ENCODE data around the gene CCDC183.
"Not testable (repeated sequence)": the region's sequence is repeated elsewhere in the genome, so short reads cannot be mapped to it uniquely, and the experiment has no call there.

Gene CCDC183

DNA sequence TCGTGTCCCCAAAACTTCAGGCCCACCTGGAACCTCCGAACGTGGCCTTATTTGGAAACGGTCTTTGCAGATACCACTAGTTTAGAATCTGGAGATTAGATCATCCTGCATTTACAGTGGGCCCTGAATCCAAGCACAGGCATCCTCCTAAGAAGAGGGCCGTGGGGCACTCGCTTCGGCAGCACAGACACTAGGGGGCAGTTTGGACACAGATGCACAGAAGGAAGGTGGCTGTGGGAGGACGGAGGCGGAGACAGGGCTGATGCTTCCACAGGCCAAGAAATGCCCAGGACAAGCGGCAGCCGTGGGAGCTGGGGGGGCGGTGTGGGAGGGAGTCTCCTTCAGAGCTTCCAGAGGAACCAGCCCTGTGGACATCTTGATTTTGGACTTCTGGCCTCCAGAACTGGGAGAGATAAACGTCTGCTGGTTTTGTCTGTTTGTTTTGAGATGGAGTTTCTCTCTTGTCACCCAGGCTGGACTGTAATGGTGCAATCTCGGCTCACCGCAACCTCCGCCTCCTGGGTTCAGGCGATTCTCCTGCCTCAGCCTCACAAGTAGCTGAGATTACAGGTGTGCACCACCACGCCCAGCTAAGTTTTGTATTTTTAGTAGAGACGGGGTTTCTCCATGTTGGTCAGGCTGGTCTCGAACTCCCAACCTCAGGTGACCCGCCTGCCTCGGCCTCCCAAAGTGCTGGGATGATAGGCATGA, 35.1 kb upstream of the CCDC183 start:
- peak; percentile 41 for DNase-seq

DNA sequence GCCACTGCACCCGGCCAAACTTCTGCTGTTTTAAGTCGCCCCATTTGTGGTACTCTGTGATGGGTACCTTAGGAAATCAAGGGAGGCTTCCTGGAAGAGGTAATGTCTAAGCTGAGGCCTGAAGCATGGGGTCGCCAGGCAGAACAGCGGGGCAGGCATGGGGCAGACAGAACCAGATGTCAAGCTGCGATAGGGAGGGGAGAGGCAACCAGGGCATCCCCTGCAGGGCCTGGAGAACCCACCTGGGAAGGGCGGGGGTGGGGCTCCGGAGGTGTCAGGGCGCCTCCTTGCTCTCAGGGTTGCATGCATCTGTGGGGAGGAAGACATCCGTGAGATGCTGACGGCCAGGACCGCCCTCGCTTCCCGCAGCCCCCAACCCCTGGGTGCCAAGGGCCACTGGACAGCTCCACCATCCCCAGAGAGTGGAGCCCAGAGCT, 34.6 kb upstream of the CCDC183 start:
- no peak for DNase-seq

DNA sequence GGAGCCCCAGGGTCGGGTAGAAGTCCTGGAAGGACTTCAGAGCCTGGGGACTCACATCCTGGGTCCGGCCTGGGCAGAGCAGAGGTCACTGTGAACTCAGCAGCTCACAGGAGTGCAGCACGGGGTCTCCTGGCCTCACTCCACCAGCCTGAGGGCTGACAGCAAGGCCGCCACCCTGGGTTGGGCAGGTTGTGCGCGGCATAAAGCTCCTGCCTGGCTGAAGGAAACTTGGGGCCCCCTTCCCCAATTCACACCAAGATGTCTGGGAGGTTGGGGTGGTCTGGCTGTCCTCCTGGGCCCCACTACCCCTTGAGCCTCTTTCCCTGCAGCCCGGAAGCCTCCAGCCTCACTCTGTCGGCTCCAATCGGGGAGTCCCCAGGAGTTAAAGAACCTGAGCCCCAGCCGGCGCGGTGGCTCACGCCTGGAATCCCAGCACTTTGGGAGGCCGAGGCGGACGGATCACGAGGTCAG, 33.9 kb upstream of the CCDC183 start:
- no peak for DNase-seq

DNA sequence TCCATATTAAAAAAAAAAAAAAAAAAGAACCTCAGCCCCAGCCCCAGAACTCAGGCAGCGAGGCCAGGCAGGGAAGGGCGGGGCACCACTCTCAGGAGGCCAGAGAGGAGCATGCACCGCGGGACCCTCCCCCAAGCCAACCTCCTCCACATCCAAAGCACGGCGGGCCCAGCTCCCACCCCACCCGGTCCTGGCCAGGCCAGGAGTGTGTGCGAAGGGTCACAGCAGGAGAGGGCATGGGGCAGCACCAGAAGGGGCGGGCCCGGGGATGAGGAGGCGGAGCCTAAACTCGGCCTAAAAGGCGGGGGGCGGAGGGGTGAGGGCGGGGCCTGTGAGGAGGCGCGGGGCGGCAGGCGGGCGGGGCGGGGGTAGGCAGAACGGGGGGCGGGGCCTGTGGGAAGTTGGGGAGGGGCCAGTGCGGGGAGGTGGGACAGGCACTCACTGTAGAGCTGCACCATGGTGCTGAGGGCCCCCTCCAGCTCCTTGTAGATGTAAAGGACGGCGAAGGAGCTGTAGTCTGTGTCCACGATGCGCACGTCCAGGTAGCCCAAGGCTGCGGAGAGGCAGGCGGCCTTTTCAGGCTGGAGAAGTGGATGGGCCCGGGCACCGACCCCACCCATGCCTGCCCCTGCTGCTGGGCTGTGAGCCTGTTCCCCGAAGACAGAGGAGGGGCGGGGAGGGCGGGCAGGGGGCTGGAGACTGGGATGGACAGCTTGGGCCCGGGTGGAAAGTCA, 33.1 kb upstream of the CCDC183 start:
- peak; percentile 60 for DNase-seq

DNA sequence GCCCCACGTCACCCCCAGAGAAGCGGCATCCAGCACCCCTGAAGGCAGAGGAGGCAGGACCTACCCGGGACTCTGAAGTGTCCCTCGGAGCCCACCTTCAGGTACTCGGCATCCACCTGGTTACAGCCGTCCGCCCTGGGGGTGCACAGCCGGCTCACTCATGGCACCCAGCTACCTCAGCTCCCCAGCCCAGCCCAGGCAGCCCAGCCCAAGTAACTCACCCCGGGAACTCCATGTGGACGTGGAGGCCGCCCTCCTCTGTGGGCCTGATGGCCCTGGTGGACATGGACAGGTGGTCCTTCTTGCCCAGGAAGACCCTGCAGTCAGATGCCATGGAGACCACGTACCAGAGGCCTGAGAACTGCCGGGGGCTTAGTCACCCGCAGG, 32.5 kb upstream of the CCDC183 start:
- no peak for DNase-seq

DNA sequence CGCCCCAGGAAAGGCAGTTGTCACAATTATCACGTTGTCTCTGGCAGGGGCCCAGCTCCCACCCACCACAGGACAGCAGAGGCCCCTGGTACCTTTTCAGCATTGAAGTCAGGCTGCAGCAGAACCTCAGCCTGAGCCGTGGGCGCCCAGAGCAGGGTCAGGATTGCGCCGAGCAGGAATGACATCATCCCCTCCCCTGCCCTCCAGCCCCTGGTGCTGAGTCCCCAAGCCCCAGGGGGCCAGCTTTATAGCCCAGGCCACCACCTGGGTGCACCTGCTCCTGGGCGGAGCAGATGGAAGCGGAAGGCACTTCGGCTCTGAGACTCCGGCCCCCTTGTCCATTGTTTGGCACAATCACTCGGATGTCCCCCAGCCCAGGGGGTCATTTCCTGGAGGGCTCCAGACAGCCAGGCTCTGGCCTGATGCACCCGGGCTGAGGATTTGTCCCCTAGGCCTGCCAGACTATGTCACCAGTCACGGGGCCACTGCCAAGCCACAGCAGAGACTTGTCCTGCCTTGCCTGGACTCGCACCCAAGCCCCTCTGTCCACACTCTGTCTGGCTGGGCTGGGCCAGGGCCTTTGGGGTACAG, 31.7 kb upstream of the CCDC183 start, which contains the start of gene LCN15:
LCN15 (minus strand) TSS at position 218 of the 591 bp plus-strand sequence; CDS start at position 188, 30 bp downstream.
- DNase-seq: no peak

DNA sequence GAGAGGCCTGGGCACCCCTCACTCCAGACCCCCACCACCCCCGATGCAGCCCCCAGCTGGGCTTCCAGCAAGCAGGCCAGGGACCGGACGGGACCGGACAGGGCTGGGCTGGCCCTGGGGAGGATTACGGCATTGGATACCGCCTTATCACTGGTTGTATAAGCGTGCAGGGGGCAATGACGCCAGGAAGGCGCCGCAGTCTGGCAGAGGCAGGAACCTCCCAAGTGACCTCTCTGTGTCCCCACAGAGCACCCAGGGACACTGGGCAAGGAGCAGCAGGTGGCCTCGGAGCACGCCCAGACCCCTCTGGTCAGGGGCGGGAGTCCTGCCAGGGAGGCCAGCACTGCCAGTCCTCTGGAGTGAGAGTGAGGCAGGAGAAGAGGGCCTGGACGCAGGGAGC, 31.1 kb upstream of the CCDC183 start:
- no peak for DNase-seq

DNA sequence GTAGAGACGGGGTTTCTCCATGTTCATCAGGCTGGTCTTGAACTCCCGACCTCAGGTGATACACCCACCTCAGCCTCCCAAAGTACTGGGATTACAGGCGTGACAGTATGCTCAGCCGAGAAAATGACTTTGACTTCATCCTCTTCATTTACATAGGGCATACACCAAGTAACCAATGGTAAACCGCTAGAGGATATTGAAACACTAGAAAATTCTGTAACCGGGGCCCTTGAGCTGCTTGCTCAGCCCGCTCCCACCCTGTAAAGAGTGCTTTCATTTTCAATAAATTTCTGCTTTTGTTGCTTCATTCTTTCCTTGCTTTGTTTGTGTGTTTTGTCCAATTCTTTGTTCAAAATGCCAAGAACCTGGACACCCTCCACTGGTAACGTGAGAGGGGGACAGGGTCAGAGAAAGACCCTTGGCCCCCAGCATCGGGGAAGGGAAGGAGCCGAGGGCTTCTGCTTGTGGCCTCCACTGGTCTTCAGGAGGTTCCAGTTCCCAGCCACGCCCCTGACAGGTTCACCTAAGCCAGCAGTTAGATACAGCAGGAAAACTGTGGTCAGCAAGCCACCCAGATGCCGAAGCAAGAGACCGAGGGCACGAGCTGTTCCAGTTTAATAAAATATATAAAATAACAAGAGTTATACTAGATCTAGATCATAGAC, 30.3 kb upstream of the CCDC183 start:
- DNase-seq: not testable (repeated sequence)

DNA sequence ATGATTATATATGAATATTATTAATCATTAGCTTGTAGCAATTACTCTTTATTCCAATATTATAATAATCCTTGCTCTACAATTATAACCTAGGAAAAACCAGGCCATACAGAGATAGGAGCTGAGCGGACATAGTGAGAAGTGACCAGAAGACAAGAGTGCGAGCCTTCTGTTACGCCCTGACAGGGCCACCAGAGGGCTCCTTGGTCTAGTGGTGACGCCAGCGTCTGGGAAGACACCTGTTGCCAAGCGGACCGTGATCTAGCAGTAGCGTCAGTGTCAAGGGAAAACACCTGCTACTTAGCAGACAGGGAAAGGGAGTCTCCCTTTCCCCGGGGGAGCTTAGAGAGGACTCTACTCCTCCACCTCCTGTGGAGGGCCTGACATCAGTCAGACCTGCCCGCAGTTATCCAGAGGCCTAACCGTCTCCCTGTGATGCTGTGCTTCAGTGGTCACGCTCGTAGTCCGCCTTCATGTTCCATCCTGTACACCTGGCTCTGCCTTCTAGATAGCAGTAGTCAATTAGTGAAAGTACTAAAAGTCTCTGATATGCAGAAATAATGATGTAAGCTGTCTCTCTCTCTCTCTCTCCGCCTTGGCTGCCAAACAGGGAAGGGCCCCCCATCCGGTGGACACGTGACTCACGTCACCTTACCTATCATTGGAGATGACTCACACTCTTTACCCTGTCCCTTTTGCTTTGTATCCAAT, 29.6 kb upstream of the CCDC183 start:
- DNase-seq: peak; percentile 76

DNA sequence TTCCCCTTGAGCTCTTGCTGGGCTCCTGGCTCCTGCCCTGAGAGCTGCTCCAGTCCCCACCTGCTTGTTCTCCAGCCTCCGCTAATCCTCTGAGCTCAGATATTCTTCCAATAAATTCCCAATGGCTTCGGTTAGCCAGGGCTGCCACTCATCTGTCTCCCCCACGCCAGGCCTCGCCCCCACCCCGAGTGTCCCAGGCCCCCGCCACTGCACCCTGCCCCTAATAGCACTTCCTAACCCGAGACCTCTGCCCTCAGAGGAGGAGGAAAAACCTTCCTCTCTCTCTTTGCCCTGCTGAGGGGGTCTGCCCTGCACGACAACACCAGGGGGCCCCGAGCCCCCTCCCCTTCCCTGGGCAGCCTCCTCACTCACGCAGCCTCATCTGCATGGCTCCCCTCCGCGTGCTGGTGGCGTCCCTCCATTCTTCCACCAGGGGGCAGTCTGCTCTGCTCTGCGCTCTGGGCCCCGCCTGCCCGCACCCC, 26.4 kb upstream of the CCDC183 start:
- DNase-seq: peak; percentile 31

DNA sequence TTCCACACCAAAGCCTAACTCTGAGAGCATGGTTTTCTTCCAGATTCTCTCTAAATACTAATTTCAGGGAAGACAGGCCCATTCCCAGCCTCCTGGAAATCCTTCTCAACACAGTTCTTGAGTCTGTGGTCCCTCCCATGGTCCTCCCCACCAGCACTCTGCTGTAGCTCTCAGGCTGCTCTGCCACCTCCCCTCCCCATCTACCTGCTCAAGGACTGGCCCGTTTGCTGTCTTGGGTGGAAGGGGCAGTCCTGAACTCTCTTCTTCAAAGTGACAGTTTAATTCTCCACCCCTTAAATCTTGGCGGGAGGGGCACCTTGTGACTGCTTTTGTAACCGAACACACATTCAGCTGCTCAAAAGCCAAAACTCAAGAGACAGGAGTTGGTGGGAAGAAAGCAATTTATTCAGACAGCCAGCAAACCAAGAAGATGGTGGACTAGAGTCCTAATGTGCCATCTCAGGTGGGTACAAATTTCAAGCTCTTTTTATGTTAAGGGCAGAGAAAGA, 24.2 kb upstream of the CCDC183 start:
- DNase-seq: no peak

DNA sequence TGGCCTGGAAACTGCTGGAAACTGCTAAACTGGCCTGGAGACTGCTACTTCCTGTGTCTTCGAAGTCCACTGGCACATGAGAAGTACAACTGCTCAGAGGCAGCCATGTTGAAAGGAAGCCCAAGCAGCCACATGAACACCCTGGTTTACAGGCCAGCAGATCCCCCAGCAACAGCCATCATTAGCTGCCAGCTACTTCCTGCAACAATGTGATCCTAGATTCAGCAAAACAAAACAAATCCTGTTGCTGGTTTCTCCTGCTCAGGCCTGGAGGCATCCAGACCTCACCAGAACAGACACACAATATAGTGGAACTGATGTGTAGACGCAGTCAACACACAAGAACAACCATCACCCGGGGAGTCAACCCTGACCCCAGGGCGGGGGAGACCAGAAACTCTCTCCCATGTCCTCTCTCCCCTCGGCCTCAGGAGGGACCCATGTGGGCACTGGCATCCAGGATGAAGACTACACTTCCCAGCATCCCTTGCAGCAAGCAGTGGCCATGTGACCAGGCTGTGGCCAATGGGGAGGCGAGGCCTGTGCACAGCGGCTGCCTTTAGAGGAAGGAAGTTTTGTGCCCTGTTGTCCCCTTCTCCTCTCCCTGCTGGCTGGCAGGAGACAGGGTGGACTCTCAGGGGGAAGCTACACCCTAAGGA, 22.6 kb upstream of the CCDC183 start:
- no peak for DNase-seq

DNA sequence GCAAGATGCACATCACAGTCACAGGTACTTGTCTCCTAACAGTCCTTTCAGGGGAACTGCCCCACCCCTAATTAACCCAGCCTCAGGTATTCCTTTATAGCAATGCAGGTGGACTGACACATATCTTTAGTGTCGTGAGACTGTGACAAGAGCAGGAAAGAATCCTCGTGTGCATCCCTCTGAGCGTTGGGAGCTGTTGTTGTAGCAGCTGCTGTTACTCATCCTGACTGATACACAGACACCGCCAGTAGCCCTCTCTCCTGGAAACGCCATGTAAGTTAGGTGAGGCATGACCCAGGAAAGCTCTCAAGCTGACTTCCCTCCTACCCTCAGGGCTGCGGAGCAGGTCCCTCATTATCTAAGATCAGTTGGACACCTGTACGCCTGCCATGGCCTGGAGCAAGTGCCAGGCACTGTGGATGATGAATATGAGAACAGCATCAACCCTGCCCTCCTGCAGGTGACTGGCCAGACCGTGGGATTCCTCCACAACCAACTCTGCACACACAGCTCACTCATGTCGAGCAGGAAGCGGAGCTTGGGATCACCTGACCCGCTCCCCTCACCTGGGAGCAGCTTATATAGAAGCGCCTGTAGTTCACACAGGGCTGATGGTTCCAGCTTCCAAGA, 21.6 kb upstream of the CCDC183 start:
- DNase-seq: no peak

DNA sequence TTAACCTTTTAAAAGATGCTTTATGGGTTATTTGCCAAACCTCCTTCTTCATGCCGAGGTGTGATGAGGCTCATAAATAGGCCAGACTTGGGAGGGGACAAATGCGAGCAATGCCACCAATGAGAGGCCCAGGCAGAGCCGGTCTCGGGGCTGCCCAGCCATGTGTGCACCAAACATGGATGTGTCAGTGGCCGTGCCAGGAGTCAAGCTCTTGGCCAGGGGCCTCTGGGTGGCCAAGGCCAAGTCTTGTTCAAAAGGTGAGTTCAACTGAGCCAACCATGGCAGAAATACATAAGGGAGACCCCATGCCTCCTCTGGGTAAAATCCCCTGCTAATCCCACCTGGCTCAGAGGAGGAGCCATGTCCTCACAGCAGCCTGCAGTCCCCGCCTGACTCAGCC, 20.9 kb upstream of the CCDC183 start:
- DNase-seq: no peak

DNA sequence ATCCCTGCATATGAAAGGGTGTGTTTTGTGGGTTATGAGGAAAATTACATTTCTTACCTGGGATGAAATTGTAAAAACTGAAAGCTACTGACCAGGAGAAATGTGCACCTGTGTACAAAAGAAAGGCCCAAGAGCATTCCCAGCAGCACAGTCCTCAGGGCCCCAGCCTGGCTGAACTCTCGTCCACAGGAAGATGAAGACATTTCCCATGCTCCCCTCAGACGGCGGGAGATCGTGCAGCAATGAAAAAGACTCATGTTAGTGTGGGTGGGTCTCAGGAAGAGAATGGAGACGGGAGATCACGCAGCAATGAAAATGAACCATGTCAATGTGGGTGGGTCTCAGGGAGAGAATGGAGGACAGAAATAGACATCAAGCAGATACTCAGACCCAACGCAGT, 19.2 kb upstream of the CCDC183 start:
- no peak for DNase-seq

DNA sequence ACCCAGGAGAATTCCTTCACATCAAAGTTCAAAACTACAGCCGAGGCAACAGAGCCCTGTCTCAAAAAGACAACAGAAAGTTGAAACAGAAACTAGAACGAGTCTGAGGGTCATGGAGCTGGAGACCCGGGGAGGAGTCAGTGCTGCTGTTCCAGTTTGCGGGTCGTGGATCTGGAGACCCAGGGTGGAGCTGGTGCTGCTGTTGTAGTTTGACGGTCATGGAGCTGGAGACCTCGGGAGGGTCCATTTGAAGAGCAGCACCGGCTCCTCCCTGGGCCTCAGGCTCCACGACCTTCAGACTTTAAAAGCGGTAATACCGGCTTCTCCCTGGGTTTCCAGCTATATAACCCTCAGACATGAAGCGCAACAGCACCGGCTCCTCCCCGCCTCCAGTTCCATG, 18.8 kb upstream of the CCDC183 start:
- DNase-seq: no peak

DNA sequence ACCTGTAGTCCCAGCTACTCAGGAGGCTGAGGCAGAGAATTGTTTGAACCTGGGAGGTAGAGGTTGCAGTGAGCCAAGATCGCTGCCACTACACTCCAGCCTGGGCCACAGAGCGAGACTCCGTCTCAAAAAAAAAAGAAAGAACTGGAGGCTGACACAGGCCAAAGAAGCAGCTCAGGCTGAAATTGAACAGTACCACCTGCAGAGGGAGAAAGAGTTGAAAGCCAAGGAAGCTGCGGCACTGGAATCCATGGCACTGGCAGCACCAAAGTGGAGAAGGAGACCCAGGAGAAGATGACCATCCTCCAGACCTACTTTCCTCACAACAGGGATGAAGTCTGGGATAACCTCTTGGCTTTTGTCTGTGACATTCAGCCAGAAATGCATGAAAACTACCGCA, 16.3 kb upstream of the CCDC183 start:
- no peak for DNase-seq

DNA sequence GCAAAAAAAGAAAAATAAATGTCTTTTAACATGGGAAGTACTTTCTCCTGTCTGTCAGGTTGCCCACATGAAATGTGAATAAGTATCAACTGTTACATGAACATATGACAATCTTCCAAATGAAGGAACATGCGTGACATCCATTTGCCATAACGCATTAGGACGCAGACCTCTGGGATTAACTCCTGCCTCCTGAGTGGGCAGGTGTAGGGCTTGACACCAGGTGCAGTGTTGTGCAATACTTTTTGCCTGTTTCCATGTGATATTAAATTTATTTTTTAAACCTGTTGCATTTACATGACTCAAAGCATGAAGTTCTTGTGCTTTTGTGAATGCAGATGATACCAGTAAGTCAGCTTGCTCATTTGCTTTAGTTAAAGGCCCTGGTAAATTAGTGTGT, 13.7 kb upstream of the CCDC183 start:
- DNase-seq: no peak

DNA sequence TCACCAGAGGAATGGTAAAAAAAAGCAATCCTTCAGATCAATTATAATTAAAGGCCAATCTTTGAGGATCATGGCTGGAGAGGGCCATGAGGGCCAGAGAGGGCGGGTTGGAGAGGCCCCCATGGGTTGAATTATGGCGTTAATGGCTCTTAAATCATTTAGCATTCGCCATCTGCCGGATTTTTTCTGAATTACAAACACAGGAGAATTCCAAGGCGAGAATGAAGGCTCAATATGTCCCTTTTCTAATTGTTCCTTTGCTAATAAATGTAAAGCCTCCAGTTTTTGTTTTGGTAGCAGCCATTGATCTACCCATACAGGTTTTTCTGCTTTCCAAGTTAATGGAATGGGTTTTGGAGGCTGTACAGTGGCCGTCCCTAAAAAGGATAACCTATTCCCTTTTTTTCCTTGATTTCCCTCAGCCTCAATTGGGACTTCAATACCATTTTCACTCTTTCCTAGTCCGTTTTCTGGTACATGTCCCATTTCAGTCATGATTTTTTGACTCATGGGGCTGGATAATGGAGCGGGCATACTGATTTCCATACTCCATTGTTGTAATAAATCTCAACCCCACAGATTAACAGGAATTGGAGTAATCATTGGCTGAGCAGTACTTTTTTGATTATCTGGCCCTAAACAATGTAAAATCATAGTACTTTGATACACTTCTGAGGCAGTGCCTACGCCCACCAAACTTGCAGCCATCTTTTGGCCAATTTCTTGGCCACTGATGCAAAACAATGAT, 11.7 kb upstream of the CCDC183 start:
- DNase-seq: no peak

DNA sequence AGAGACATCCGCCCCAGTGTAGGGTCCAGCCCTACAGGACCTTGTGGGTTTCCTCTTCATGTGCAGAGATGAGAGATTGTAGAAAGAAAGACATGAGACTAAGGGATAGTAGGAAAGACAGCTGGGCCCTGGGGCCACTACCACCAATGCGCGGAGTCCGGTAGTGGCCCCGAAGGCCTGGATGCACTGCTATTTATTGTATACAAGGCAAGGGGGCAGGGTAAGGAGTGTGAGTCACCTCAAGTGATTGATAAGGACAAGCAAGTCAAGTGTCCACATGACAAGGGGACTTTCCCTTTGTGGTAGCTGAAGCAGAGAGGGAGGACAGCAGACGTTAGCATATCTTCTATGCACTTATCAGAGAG, 11.2 kb upstream of the CCDC183 start:
- DNase-seq: no peak
